AG04450 (cell line): ENCODE results near the gene CACNA1C. TPM values are rescaled to one million over a fixed set of nuclear protein-coding genes. Genes with fewer than 3 reads are reported as not detected.

Experiments
- CTCF ChIA-PET: fragments of 300-600, 350-600 bp; formaldehyde crosslinking; extraction: SDS; loops from one replicate; lab custom pipeline; 2022; ENCODE audit warnings: antibody characterized with exemption, inconsistent platforms; lab: Charles Lee
- POLR2A ChIA-PET: fragments of 350-600 bp; formaldehyde crosslinking; extraction: SDS; loops from one replicate; lab custom pipeline; 2021; ENCODE audit warnings: antibody characterized with exemption, inconsistent platforms; lab: Yijun Ruan, JAX
- DNase-seq: peaks from one replicate; pipeline ENCODE4 v3.0.0-alpha.2; 2011; ENCODE audit warnings: low read depth, low spot score
- H3K27ac ChIP-seq: one replicate; pipeline ENCODE4 v1.5.1; 2012; ENCODE audit warnings: low read depth, low read length, control low read depth
- H3K27me3 ChIP-seq: one replicate; pipeline ENCODE4 v1.6.0; 2012; ENCODE audit warnings: low read length; ENCODE audit not compliant: control insufficient read depth, insufficient read depth
- H3K4me3 ChIP-seq: 2 replicates; pipeline ENCODE4 v1.5.1; 2011; ENCODE audit warnings: mild to moderate bottlenecking, low read depth, low read length, control low read depth
- H3K9me3 ChIP-seq: 2 replicates; pipeline ENCODE4 v1.5.1; 2012; ENCODE audit warnings: low read length; ENCODE audit not compliant: control insufficient read depth, insufficient read depth
- polyA plus RNA-seq: library from polyadenylated mRNA; depleted of rRNA; stranded (reverse); fragments of >200 nt; gene quantifications from 2 replicates; pipeline ENCODE4 v1.2.3, GENCODE V29; 2011
- TF ChIP-seq, protein P1 (sequence below): IDR thresholded peaks from 2 replicates; pipeline ENCODE4 v1.5.1; 2011; ENCODE audit warnings: low read depth, low read length, control low read depth, inconsistent platforms

CACNA1C gene
- polyA plus RNA-seq, 1 experiment, result 5.9 TPM

DNA sequence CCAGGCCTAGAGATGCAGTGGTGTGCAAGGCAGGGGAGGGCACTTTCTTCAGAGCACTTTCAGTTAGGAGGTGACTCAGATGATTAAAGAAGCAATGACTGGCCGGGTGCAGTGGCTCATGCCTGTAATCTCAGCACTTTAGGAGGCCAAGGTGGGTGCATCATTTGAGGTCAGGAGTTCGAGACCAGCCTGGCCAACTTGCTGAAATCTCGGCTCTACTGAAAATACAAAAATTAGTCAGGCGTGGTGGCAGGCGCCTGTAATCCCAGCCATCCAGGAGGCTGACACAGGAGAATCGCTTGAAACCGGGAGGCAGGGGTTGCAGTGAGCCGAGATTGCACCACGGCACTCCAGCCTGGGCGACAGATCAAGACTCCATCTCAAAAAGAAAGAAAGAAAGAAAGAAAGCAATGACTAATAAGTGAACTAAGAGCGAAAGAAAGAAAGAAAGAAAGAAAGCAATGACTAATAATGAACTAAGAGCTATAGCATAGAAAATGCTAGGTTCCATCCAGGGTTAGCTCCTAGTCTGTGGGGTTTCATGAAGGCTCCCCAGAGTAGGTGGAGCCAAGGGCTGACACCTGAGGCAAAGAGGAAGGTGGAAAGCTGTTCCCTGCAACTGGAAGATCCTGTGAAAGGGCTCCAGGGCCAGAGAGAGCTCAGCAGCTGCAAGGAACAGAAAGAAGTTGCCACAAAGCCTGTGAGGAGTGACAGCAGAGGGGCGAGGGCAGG lies 334.5 kb downstream of the CACNA1C start:
- Histone ChIP-seq H3K4me3 (no peak overlapping the region), H3K27ac (no peak overlapping the region), H3K9me3 (no peaks in the 10 kb centered on the region), H3K27me3 (no peaks in the 10 kb centered on the region)
- TF ChIP-seq, protein P1, sequence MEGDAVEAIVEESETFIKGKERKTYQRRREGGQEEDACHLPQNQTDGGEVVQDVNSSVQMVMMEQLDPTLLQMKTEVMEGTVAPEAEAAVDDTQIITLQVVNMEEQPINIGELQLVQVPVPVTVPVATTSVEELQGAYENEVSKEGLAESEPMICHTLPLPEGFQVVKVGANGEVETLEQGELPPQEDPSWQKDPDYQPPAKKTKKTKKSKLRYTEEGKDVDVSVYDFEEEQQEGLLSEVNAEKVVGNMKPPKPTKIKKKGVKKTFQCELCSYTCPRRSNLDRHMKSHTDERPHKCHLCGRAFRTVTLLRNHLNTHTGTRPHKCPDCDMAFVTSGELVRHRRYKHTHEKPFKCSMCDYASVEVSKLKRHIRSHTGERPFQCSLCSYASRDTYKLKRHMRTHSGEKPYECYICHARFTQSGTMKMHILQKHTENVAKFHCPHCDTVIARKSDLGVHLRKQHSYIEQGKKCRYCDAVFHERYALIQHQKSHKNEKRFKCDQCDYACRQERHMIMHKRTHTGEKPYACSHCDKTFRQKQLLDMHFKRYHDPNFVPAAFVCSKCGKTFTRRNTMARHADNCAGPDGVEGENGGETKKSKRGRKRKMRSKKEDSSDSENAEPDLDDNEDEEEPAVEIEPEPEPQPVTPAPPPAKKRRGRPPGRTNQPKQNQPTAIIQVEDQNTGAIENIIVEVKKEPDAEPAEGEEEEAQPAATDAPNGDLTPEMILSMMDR, result no peak
- DNase-seq, result no peak
- ChIA-PET POLR2A (no interaction called here), CTCF (interaction anchor here (0.6 to 2.5 kb wide), 2 partner anchors 8 to 103 kb away, joined by 3 to 22 read pairs; no protein-coding TSS in a partner anchor)

- Histone ChIP-seq H3K27ac (no peak overlapping the region), H3K4me3 (no peak overlapping the region), H3K27me3 (no peaks in the 10 kb centered on the region), H3K9me3 (no peaks in the 10 kb centered on the region)
- TF ChIP-seq, protein P1, result no peak
- ChIA-PET POLR2A (no interaction called here), CTCF (interaction anchor here (0.6 kb wide), 1 partner anchor 32 kb away, joined by 3 read pairs; no protein-coding TSS in a partner anchor)
- DNase-seq, result no peak
Observed at GRCh38 chr12:2389079-2389790, 336.4 kb downstream of the CACNA1C start.

- H3K27me3 ChIP-seq, result no peaks in the 10 kb centered on the region
- H3K4me3 ChIP-seq, result no peak overlapping the region
- DNase-seq, result no peak
- TF ChIP-seq, protein P1, result no peak
- POLR2A ChIA-PET, result no interaction called here
- no peaks in the 10 kb centered on the region for H3K9me3 ChIP-seq
- no peak overlapping the region for H3K27ac ChIP-seq
- CTCF ChIA-PET, result no interaction called here
Observed at GRCh38 chr12:2390133-2390532, 337.3 kb downstream of the CACNA1C start.

GRCh38 chr12:2390850-2391390 lies 338.1 kb downstream of the CACNA1C start:
- Histone ChIP-seq H3K27ac (no peak overlapping the region), H3K9me3 (no peaks in the 10 kb centered on the region), H3K27me3 (no peaks in the 10 kb centered on the region), H3K4me3 (no peak overlapping the region)
- DNase-seq, result no peak
- TF ChIP-seq, protein P1, result no peak
- POLR2A ChIA-PET, result no interaction called here
- CTCF ChIA-PET, result no interaction called here
